Osteoblast (primary cell): ENCODE results near the gene RBX1. TPM values are rescaled to one million over a fixed set of nuclear protein-coding genes. Genes with fewer than 3 reads are reported as not detected.

Experiments
- DNase-seq: peaks from one replicate; pipeline ENCODE4 v3.0.0; 2011; ENCODE audit warnings: low spot score, mixed read lengths; ENCODE audit not compliant: insufficient read length; ENCODE audit errors: missing footprints
- H2AFZ ChIP-seq: 2 replicates; pipeline ENCODE4 v1.6.0; 2011; ENCODE audit warnings: mild to moderate bottlenecking, low read length
- H3K27ac ChIP-seq: 2 replicates; pipeline ENCODE4 v1.5.1; 2011; ENCODE audit warnings: mild to moderate bottlenecking, low read depth, low read length, moderate library complexity
- H3K27me3 ChIP-seq: 2 replicates; pipeline ENCODE4 v1.6.0; 2012; ENCODE audit warnings: mild to moderate bottlenecking, control low read depth, inconsistent platforms, low read length, moderate library complexity; ENCODE audit not compliant: insufficient read depth
- H3K36me3 ChIP-seq: 2 replicates; pipeline ENCODE4 v1.5.1; 2011; ENCODE audit warnings: mild to moderate bottlenecking, low read length, control low read depth, moderate library complexity; ENCODE audit not compliant: insufficient read depth
- H3K4me1 ChIP-seq: 2 replicates; pipeline ENCODE4 v1.5.1; 2011; ENCODE audit warnings: mild to moderate bottlenecking, low read length, control low read depth, moderate library complexity; ENCODE audit not compliant: insufficient read depth
- H3K4me2 ChIP-seq: 2 replicates; pipeline ENCODE4 v1.6.0; 2011; ENCODE audit warnings: mild to moderate bottlenecking, low read length; ENCODE audit not compliant: insufficient read depth
- H3K4me3 ChIP-seq: fragments of 200-600 bp; sonication (generic); 3 replicates; pipeline ENCODE4 v1.5.1; 2012; ENCODE audit warnings: mild to moderate bottlenecking, low read length, inconsistent platforms; ENCODE audit not compliant: insufficient read depth
- H3K79me2 ChIP-seq: 2 replicates; pipeline ENCODE4 v1.6.0; 2012; ENCODE audit warnings: mild to moderate bottlenecking, low read length, control low read depth, inconsistent platforms; ENCODE audit not compliant: insufficient read depth
- H3K9me3 ChIP-seq: 2 replicates; pipeline ENCODE4 v1.5.1; 2011; ENCODE audit warnings: low read depth, low read length, control low read depth
- H4K20me1 ChIP-seq: 2 replicates; pipeline ENCODE4 v1.6.0; 2012; ENCODE audit warnings: mild to moderate bottlenecking, low read length, control low read depth; ENCODE audit not compliant: insufficient read depth
- total RNA-seq: library from RNA; depleted of rRNA; stranded (reverse); fragments of >200 nt; gene quantifications from 2 replicates; pipeline ENCODE4 v1.2.3, GENCODE V29; 2012
- TF ChIP-seq, protein P1 (sequence below): IDR thresholded peaks from 2 replicates; pipeline ENCODE4 v1.5.1; 2011; ENCODE audit warnings: mild to moderate bottlenecking, low read depth, low read length, moderate library complexity; ENCODE audit errors: extremely low read depth

RBX1 gene
- total RNA-seq, 1 donor: 28.2 TPM

DNA sequence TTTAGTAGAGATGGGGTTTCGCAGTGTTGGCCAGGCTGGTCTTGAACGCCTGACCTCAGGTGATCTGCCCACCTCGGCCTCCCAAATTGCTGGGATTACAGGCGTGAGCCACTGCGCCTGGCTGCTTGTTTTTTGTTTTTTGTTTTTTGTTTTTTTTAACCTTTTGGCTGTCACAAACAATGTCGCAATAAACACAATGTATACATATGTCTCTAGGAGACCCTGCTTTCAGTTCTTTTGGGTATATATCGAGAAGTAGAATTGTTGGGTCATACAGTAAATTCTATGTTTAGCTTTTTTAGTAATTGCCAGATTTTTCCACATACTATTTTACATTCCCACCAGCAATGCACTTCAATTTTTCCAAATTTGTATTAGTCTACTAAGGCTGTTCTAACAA lies 28.0 kb downstream of the RBX1 start:
- Histone ChIP-seq H4K20me1 (no peaks in the 10 kb centered on the region), H3K36me3 (no peaks in the 10 kb centered on the region), H3K79me2 (no peaks in the 10 kb centered on the region), H3K4me2 (no peak overlapping the region), H3K9me3 (no peaks in the 10 kb centered on the region), H2AFZ (no peak overlapping the region), H3K27ac (no peak overlapping the region), H3K27me3 (no peaks in the 10 kb centered on the region), H3K4me1 (no peaks in the 10 kb centered on the region), H3K4me3 (no peak overlapping the region)
- TF ChIP-seq, protein P1, sequence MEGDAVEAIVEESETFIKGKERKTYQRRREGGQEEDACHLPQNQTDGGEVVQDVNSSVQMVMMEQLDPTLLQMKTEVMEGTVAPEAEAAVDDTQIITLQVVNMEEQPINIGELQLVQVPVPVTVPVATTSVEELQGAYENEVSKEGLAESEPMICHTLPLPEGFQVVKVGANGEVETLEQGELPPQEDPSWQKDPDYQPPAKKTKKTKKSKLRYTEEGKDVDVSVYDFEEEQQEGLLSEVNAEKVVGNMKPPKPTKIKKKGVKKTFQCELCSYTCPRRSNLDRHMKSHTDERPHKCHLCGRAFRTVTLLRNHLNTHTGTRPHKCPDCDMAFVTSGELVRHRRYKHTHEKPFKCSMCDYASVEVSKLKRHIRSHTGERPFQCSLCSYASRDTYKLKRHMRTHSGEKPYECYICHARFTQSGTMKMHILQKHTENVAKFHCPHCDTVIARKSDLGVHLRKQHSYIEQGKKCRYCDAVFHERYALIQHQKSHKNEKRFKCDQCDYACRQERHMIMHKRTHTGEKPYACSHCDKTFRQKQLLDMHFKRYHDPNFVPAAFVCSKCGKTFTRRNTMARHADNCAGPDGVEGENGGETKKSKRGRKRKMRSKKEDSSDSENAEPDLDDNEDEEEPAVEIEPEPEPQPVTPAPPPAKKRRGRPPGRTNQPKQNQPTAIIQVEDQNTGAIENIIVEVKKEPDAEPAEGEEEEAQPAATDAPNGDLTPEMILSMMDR: no peak
- no peak for DNase-seq

DNA sequence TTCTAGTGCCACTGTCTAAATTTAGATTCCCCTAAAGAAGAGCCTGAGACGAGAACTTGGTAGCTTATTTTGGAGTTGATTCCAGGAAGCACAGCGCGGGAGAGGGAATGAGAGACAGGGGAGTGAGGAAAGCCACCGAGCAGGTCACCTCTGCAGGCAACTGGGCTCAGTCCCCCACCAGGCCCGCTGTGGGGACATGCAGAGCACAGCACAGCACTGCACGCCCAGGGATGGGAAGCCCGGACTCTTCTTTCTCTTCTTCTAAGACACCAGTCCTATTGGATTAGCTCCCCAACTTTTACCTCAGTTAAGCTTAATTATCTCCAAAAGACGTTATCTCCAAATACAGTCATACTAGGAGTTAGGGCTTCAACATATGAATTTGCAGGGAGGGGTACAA lies 28.7 kb downstream of the RBX1 start:
- Histone ChIP-seq H3K79me2 (no peaks in the 10 kb centered on the region), H4K20me1 (no peaks in the 10 kb centered on the region), H3K36me3 (no peaks in the 10 kb centered on the region), H3K9me3 (no peaks in the 10 kb centered on the region), H3K4me3 (no peak overlapping the region), H3K4me2 (no peak overlapping the region), H3K27ac (no peak overlapping the region), H3K27me3 (no peaks in the 10 kb centered on the region), H2AFZ (no peak overlapping the region), H3K4me1 (no peaks in the 10 kb centered on the region)
- TF ChIP-seq, protein P1: no peak
- no peak for DNase-seq

DNA sequence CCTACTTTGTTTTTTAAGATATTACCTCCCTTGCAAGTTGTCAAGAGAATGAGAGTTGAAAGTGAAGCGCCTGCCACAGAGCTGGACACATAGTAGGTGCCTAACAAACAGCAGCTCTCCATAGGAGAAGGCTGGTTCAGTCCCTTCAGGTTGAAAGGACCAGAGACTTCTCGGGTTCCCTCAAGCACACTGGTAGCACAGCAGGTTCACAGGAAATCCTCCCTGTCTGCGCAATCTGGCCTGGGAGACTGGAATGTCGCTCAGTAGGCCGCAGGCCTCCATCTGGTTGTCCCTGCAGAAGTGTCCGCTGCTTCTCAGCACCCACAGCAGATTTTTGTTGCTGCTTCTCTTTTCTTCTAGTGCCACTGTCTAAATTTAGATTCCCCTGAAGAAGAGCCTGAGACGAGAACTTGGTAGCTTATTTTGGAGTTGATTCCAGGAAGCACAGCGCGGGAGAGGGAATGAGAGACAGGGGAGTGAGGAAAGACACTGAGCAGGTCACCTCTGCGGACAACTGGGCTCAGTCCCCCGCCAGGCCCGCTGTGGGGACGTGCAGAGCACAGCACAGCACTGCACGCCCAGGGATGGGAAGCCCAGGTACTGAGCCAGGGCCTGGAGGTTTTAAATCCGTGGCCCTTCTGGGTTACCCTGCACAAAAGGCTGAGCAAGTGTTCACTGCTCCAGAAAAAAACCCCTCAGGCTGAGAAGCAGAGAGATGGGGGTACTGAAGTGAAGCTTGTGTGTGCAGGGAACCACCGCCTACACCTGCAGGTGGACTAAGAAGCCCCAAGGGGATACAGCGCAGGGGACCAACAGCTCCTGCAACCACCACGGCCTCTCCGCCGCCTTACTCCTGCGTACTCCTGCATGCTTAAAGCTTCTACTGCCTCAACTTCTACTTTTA lies 31.6 kb downstream of the RBX1 start:
- no peak overlapping the region for H2AFZ ChIP-seq

DNA sequence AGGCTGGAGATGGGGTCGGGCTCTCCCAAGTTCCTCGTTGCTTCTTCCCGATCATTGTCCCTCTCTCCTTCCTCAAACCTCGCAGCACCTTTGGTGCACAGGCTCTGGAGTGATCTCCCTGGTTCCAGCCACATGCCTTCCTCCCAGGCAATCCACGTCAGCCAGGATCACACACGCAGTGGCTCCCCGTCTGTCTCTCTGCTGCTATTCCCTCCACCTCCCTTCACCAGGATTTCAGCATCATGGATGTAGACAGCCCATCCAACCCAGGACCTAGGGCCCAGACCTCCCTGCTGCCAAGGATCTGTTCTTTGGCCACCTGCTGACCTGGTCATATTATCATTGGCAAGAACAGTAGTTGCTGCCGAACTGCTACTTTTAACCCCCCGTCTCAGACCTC lies 40.1 kb downstream of the RBX1 start:
- no peak overlapping the region for H3K4me2 ChIP-seq
- H3K4me3 ChIP-seq: no peak overlapping the region
- peaks cover 12% of the 10 kb centered on the region for H3K27me3 ChIP-seq
- TF ChIP-seq, protein P1: no peak
- H2AFZ ChIP-seq: no peak overlapping the region
- H4K20me1 ChIP-seq: no peaks in the 10 kb centered on the region
- H3K27ac ChIP-seq: no peak overlapping the region
- no peak for DNase-seq
- H3K4me1 ChIP-seq: no peaks in the 10 kb centered on the region
- H3K79me2 ChIP-seq: no peaks in the 10 kb centered on the region
- H3K36me3 ChIP-seq: no peaks in the 10 kb centered on the region
- H3K9me3 ChIP-seq: no peaks in the 10 kb centered on the region

More for the DNA sequence above, 31.6 kb downstream of the RBX1 start:
- Histone ChIP-seq H3K9me3 (no peaks in the 10 kb centered on the region), H3K27ac (no peak overlapping the region), H3K4me2 (no peak overlapping the region), H3K79me2 (no peaks in the 10 kb centered on the region), H3K27me3 (no peaks in the 10 kb centered on the region), H3K4me1 (no peaks in the 10 kb centered on the region), H3K4me3 (no peak overlapping the region), H3K36me3 (no peaks in the 10 kb centered on the region), H4K20me1 (no peaks in the 10 kb centered on the region)
- DNase-seq: no peak
- TF ChIP-seq, protein P1: no peak
